Measurements from ENCODE around the gene SERPINB1.

DNA sequence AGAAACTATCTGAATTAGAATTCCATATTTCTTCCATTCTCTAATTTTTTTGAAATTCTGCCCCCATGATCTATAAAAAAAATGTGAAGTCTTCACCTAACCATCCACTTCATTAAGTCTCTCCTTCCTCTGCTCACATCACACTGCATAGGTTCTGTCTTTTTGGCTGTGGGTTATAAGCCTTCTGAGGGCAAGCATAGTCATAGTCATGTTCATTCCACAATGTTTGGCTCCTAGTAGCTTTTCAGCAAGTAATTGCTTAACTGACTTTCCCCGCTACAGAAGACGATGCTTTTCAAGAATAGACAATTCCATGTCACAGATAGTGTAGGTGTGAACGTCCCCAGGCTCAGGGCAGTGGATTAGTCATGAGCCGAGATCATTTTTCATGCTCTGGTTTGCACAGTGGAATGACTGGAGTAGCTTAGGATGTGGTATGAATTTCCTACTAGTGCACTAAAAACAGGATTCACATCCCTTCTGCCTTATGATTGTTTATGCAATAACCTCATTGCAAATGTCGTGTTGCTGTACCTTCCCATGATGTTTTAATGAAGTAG is 47.4 kb downstream of the SERPINB1 start:
- TF ChIP-seq POLR2A (IDR thresholded peaks at IDR 0.05; ENCODE audit: borderline replicate concordance, extremely low read depth, insufficient read depth, insufficient read length), result no peak
- TF ChIP-seq EZH2 (IDR thresholded peaks at IDR 0.05), result no peak
